Activated naive CD8-positive, alpha-beta T cell treated with anti-CD3 and anti-CD28 coated beads for 36 hours (primary cell): ENCODE measurements around the gene NOS1. TPM values are rescaled to one million over a fixed set of nuclear protein-coding genes. Genes with fewer than 3 reads are reported as not detected.

Experiments used
- DNase-seq: peaks from one replicate; pipeline ENCODE4 v3.0.0; 2021
- H3K27ac Mint-ChIP-seq: one replicate; pipeline ENCODE4 v1.8.0; 2022; ENCODE audit warnings: mild to moderate bottlenecking, moderate library complexity, mixed read lengths
- H3K27me3 Mint-ChIP-seq: one replicate; pipeline ENCODE4 v1.8.0; 2022; ENCODE audit warnings: mild to moderate bottlenecking, mixed read lengths
- H3K36me3 Mint-ChIP-seq: one replicate; pipeline ENCODE4 v1.8.0; 2021; ENCODE audit warnings: mild to moderate bottlenecking, mixed read lengths
- H3K4me1 Mint-ChIP-seq: one replicate; pipeline ENCODE4 v1.8.0; 2021; ENCODE audit warnings: mixed read lengths
- H3K4me3 Mint-ChIP-seq: one replicate; pipeline ENCODE4 v1.8.0; 2022; ENCODE audit warnings: mild to moderate bottlenecking, moderate library complexity, mixed read lengths
- H3K9me3 Mint-ChIP-seq: one replicate; pipeline ENCODE4 v1.8.0; 2022; ENCODE audit warnings: mixed read lengths
- total RNA-seq, 2 experiments: library from RNA; stranded (reverse); gene quantifications; one replicate each; pipeline ENCODE4 v1.2.3, GENCODE V29; 2021

The NOS1 gene
- total RNA-seq, 2 experiments from 2014 or later, result not detected

- Mint-ChIP-seq H3K9me3 (peaks cover 1% of the 10 kb centered on the region), H3K36me3 (no peaks in the 10 kb centered on the region), H3K4me3 (no peak overlapping the region), H3K27ac (no peak overlapping the region), H3K27me3 (no peaks in the 10 kb centered on the region), H3K4me1 (no peaks in the 10 kb centered on the region)
- no peak for DNase-seq
Observed at GRCh38 chr12:117352206-117352605, 9.2 kb downstream of the NOS1 start.

- Mint-ChIP-seq H3K9me3 (peaks cover 1% of the 10 kb centered on the region), H3K4me3 (no peak overlapping the region), H3K4me1 (no peaks in the 10 kb centered on the region), H3K36me3 (no peaks in the 10 kb centered on the region), H3K27ac (no peak overlapping the region), H3K27me3 (no peaks in the 10 kb centered on the region)
- no peak for DNase-seq
Observed at GRCh38 chr12:117350140-117350539, 11.3 kb downstream of the NOS1 start.

GRCh38 chr12:117347588-117347987 lies 13.8 kb downstream of the NOS1 start:
- Mint-ChIP-seq H3K4me3 (no peak overlapping the region), H3K36me3 (no peaks in the 10 kb centered on the region), H3K9me3 (peaks cover 2% of the 10 kb centered on the region)

GRCh38 chr12:117344716-117345115 lies 16.7 kb downstream of the NOS1 start:
- Mint-ChIP-seq H3K4me3 (no peak overlapping the region), H3K27me3 (peaks cover 12% of the 10 kb centered on the region), H3K36me3 (no peaks in the 10 kb centered on the region), H3K9me3 (peaks cover 7% of the 10 kb centered on the region), H3K27ac (no peak overlapping the region), H3K4me1 (no peaks in the 10 kb centered on the region)
- DNase-seq, result no peak

More at GRCh38 chr12:117347588-117347987, 13.8 kb downstream of the NOS1 start:
- Mint-ChIP-seq H3K4me1 (no peaks in the 10 kb centered on the region), H3K27me3 (no peaks in the 10 kb centered on the region), H3K27ac (no peak overlapping the region)
- no peak for DNase-seq

- Mint-ChIP-seq H3K27ac (no peak overlapping the region), H3K36me3 (no peaks in the 10 kb centered on the region), H3K9me3 (peaks cover 7% of the 10 kb centered on the region), H3K27me3 (peaks cover 12% of the 10 kb centered on the region), H3K4me1 (no peaks in the 10 kb centered on the region), H3K4me3 (no peak overlapping the region)
- no peak for DNase-seq
Observed at GRCh38 chr12:117343849-117344248, 17.6 kb downstream of the NOS1 start.

- Mint-ChIP-seq H3K4me1 (no peaks in the 10 kb centered on the region), H3K36me3 (no peaks in the 10 kb centered on the region), H3K27me3 (peaks cover 12% of the 10 kb centered on the region), H3K9me3 (peaks cover 7% of the 10 kb centered on the region), H3K27ac (no peak overlapping the region), H3K4me3 (no peak overlapping the region)
- no peak for DNase-seq
Observed at GRCh38 chr12:117343296-117343695, 18.1 kb downstream of the NOS1 start.

GRCh38 chr12:117342682-117343081 lies 18.7 kb downstream of the NOS1 start:
- H3K36me3 Mint-ChIP-seq, result no peaks in the 10 kb centered on the region
- no peak overlapping the region for H3K27ac Mint-ChIP-seq
- peaks cover 12% of the 10 kb centered on the region for H3K27me3 Mint-ChIP-seq
- no peak for DNase-seq
- no peak overlapping the region for H3K4me3 Mint-ChIP-seq
- H3K4me1 Mint-ChIP-seq, result no peaks in the 10 kb centered on the region
- H3K9me3 Mint-ChIP-seq, result peaks cover 7% of the 10 kb centered on the region

GRCh38 chr12:117342247-117342646 lies 19.2 kb downstream of the NOS1 start:
- Mint-ChIP-seq H3K4me3 (no peak overlapping the region), H3K36me3 (no peaks in the 10 kb centered on the region), H3K9me3 (peaks cover 7% of the 10 kb centered on the region), H3K27me3 (peaks cover 12% of the 10 kb centered on the region), H3K27ac (no peak overlapping the region), H3K4me1 (no peaks in the 10 kb centered on the region)
- no peak for DNase-seq

- no peaks in the 10 kb centered on the region for H3K36me3 Mint-ChIP-seq
- H3K27ac Mint-ChIP-seq, result no peak overlapping the region
- H3K4me1 Mint-ChIP-seq, result no peaks in the 10 kb centered on the region
- H3K27me3 Mint-ChIP-seq, result peaks cover 32% of the 10 kb centered on the region
- DNase-seq, result no peak
- H3K9me3 Mint-ChIP-seq, result peaks cover 7% of the 10 kb centered on the region
- no peak overlapping the region for H3K4me3 Mint-ChIP-seq
Observed at GRCh38 chr12:117339104-117339503, 22.3 kb downstream of the NOS1 start.

- H3K27ac Mint-ChIP-seq, result no peak overlapping the region
- no peak for DNase-seq
- no peak overlapping the region for H3K4me3 Mint-ChIP-seq
- no peaks in the 10 kb centered on the region for H3K36me3 Mint-ChIP-seq
- no peaks in the 10 kb centered on the region for H3K4me1 Mint-ChIP-seq
- H3K9me3 Mint-ChIP-seq, result no peaks in the 10 kb centered on the region
- H3K27me3 Mint-ChIP-seq, result peaks cover 21% of the 10 kb centered on the region
Observed at GRCh38 chr12:117334855-117335587, 26.4 kb downstream of the NOS1 start.

- peaks cover 21% of the 10 kb centered on the region for H3K27me3 Mint-ChIP-seq
- no peaks in the 10 kb centered on the region for H3K36me3 Mint-ChIP-seq
- H3K9me3 Mint-ChIP-seq, result no peaks in the 10 kb centered on the region
- DNase-seq, result no peak
- no peak overlapping the region for H3K4me3 Mint-ChIP-seq
- no peaks in the 10 kb centered on the region for H3K4me1 Mint-ChIP-seq
- no peak overlapping the region for H3K27ac Mint-ChIP-seq
Observed at GRCh38 chr12:117334051-117334450, 27.4 kb downstream of the NOS1 start.

- Mint-ChIP-seq H3K4me3 (no peak overlapping the region), H3K27me3 (peaks cover 21% of the 10 kb centered on the region), H3K4me1 (no peaks in the 10 kb centered on the region), H3K36me3 (no peaks in the 10 kb centered on the region), H3K9me3 (no peaks in the 10 kb centered on the region), H3K27ac (no peak overlapping the region)
- no peak for DNase-seq
Observed at GRCh38 chr12:117333331-117333881, 28.0 kb downstream of the NOS1 start.

- no peak overlapping the region for H3K27ac Mint-ChIP-seq
- H3K4me1 Mint-ChIP-seq, result no peaks in the 10 kb centered on the region
- no peaks in the 10 kb centered on the region for H3K36me3 Mint-ChIP-seq
- H3K9me3 Mint-ChIP-seq, result no peaks in the 10 kb centered on the region
- peaks cover 21% of the 10 kb centered on the region for H3K27me3 Mint-ChIP-seq
- DNase-seq, result no peak
- no peak overlapping the region for H3K4me3 Mint-ChIP-seq
Observed at GRCh38 chr12:117331691-117332090, 29.7 kb downstream of the NOS1 start.

- Mint-ChIP-seq H3K27ac (no peak overlapping the region), H3K4me1 (no peaks in the 10 kb centered on the region), H3K4me3 (no peak overlapping the region), H3K27me3 (peaks cover 14% of the 10 kb centered on the region), H3K9me3 (no peaks in the 10 kb centered on the region), H3K36me3 (no peaks in the 10 kb centered on the region)
- DNase-seq, result no peak
Observed at GRCh38 chr12:117330441-117331113, 30.8 kb downstream of the NOS1 start.

- H3K27me3 Mint-ChIP-seq, result peaks cover 15% of the 10 kb centered on the region
- H3K4me3 Mint-ChIP-seq, result no peak overlapping the region
- H3K4me1 Mint-ChIP-seq, result no peaks in the 10 kb centered on the region
- no peaks in the 10 kb centered on the region for H3K9me3 Mint-ChIP-seq
- no peak for DNase-seq
- no peak overlapping the region for H3K27ac Mint-ChIP-seq
- no peaks in the 10 kb centered on the region for H3K36me3 Mint-ChIP-seq
Observed at GRCh38 chr12:117329756-117330155, 31.7 kb downstream of the NOS1 start.
